Gastroesophageal sphincter (tissue), 3 donors: ENCODE measurements around the gene MTHFD1L.

Experiments
- CTCF ChIP-seq, 4 experiments: fragments of 200-600 bp in 2 of 4; fragments of 450-650 bp in 2 of 4; sonication (generic) in 1 of 4; IDR thresholded peaks; one replicate each; pipeline ENCODE4 v1.5.1; 2017 to 2019; ENCODE audit warnings: antibody characterized with exemption in 4 of 4, mild to moderate bottlenecking in 2 of 4, moderate library complexity in 2 of 4
- POLR2AphosphoS5 ChIP-seq: sonication (generic); formaldehyde crosslinking; IDR thresholded peaks from one replicate; pipeline ENCODE4 v1.6.1; 2017; ENCODE audit warnings: antibody characterized with exemption

- no peak for TF ChIP-seq POLR2AphosphoS5
- TF ChIP-seq CTCF (IDR thresholded peaks at IDR 0.05): no peak
These were observed 43.4 kb downstream of the MTHFD1L start for GRCh38 chr6:150908901-150909300.
